ENCODE measurements around the gene ACER1.
"Not testable (repeated sequence)": the region's sequence is repeated elsewhere in the genome, so short reads cannot be mapped to it uniquely, and the experiment has no call there.

- not testable (repeated sequence) for TF ChIP-seq CTCF, POLR2A (IDR thresholded peaks at IDR 0.05)
Measured at GRCh38 chr19:6282393-6282792, 51.0 kb downstream of the ACER1 start.
